Endometrium (tissue), 2 donors: Measurements from ENCODE around the gene RER1.

Source experiments
- FAIRE-seq: peaks from 2 replicates; lab custom pipeline; 2012; peaks lifted over from hg19 to GRCh38; lab: Jason Lieb, UNC
- donor health status: control.
- donor health status: control.

Gene RER1

DNA sequence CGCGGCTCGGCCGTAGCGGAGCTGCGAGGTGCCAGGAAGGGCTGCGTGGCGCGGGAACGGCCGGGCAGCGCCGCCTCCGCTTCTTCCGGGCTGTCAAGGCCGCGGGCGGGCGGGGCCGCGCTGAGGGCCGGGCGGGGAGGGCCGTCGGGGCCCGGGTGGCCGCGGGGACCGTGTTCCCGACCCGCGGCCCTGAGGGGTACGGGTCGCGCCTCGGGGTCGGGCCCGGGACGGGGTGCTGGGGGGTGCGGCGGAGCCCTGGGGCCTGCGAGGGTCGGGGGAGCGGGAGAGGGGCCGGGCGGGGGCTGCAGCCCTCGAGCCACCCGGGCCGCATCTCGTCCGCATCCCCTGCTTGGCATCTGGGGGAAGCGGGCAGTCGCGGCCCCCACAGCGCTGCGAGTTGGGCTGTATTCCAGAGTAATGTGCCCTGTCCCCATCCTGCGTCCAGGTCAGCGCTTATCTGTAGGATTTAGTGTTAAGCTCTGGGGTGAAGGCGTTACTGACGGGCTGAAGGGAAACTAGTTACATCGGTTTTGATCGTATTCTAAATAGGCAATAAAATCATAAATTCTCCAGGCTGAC lies 379 bp downstream of the RER1 start:
- no peak for FAIRE-seq

- no peak for FAIRE-seq
These were observed 1.0 kb downstream of the RER1 start for GRCh38 chr1:2392686-2393085.

- FAIRE-seq: no peak
These were observed 1.8 kb downstream of the RER1 start for GRCh38 chr1:2393471-2393877.

DNA sequence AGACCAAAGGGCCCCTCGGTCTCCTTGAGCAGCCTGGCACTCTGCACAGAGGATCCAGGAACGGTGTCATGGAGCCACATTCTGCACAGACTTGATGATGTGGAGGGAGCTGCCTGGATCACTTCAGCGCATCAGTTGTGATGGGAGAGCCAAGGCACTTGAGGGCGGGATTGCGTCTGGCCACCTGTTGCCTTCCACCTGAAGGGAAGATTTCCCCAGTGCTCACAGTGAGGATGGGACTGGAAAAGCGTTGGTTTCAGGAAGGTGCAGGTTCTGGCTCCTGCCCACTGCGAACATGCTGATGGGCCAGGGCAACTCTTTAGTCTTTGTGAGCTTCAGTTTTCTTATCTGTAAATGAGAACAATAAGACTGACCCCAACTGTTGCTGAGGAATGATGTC lies 2.6 kb downstream of the RER1 start:
- no peak for FAIRE-seq

- no peak for FAIRE-seq
These were observed 3.1 kb downstream of the RER1 start for GRCh38 chr1:2394761-2395160.

DNA sequence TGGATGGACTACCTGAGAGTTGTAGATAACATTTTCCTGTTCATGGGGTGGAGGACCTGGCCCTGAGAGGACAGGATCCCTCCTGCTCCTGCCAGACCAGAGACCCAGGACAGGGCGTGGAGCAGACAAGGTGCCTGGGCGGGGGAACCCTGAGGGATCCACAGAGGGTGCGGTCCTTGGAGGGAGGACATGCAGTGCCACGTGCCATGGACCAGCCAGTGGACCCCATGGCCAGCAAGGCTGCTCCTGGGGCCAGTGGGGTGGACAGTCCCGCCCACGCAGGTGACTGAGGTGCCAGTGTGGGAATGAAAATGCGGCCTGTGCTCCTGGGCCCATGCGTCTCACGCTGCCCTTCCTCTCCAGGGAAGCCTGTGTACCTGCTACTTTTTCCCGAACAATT lies 3.6 kb downstream of the RER1 start:
- no peak for FAIRE-seq

GRCh38 chr1:2396059-2396458 lies 4.4 kb downstream of the RER1 start:
- no peak for FAIRE-seq

- no peak for FAIRE-seq
These were observed 4.8 kb downstream of the RER1 start for GRCh38 chr1:2396476-2396875.

GRCh38 chr1:2397007-2397679 lies 5.5 kb downstream of the RER1 start:
- FAIRE-seq: no peak

DNA sequence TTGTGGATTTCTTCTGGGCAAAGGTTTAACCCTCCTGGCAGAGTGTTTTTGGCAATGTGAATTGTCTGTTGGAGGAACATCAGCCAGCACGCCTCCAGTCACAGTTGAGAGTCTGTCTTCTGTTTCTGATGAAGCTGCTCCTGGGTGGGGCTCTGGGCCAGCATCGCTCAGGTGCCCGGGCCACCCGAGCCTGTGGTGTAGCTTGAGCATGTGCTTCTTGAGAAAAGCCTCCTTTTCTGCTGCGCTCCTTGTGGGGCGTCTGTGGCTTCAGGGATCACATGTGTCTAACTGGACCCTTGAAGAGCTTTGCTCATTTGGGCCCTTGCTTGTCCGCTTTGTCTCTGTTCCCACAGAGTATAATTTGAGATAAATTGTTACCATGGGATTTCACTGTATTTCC lies 7.2 kb downstream of the RER1 start:
- FAIRE-seq: no peak

DNA sequence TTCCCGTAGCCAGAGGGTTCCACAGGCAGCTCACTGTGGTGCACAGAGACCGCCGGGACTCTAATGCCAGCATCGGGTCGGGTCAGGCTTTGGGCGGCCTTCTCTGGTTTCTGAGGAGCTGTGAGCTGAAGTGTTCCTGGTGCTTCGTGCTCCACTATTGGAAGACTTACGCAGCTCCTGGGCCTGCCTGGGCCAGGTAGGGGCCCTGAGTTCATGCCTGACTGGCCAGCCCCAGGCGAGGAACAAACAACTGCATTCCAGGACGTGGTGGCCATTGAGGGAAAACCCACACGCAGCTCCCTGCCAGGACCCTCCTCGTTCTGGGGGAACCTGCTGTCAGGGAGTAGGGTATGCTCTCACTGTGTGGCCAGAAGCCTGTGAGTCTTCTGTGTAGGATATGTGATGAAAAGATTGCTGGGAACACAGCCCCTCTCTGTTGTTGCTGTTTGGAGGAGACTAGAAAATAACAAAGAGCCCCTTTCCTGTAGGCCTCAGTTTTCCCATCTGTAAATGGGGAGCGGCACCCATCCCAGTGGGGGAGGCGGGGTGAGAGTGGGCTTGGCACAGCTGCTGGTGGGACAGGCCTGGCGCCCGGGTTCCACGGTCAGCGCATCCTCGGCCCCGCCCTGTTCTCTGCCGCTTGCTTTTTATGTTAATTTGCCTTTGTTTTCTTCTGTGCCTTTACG lies 8.4 kb downstream of the RER1 start:
- FAIRE-seq: no peak

DNA sequence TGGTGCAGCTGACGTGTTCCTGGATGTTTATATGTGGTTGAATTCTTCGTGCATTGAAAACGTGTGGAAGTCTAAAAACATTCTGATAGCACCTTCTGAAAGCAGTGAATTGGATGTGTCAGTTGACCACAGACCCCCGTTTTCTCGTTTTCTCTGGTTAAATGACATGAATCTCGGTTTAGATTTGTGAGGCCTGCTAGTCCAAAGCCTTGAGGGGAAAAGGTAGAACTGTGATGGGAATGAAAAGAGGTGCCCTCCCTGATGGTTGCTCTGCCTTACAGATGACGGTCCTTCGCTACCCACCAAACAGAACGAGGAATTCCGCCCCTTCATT lies 8.9 kb downstream of the RER1 start:
- no peak for FAIRE-seq

- no peak for FAIRE-seq
These were observed 9.5 kb downstream of the RER1 start for GRCh38 chr1:2400950-2401649.

- no peak for FAIRE-seq
These were observed 10.8 kb downstream of the RER1 start for GRCh38 chr1:2402420-2402819.

- no peak for FAIRE-seq
These were observed 11.6 kb downstream of the RER1 start for GRCh38 chr1:2403273-2403672.

DNA sequence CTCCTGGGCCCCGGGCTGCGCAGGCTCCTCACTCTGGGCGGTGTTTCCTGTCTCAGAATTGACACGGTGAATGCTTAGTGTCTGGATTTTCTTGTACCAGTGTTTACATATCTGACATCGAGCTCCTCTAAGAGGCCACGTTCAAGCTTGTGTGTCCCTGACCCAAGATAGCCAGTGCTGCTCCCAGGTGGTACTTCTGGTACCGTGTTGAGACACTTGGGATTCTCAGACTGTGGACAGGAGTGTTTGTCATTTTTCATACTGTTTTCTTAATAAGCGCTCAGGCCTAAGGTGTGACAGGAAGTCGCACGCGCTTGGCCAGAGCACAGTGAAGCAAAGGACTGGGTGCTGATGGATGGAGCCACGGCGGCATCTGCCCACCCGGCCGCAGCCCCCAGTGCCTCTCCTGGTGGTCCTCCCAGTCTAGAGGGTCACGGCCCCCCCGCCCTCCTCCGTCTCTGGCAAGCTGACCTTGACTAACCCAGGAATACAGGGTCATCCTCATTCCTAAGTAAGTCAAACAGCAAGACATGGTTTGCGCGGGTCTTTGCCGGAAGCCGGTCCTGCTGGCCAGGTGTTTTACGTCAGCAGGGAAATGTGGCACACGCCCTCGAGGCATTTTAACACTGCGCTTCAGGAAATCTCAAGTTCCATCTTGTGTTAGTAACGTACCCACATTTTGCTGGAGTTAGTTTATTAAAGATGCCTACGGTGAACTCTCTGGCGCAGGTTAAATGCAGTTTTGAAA lies 12.7 kb downstream of the RER1 start:
- FAIRE-seq: no peak

DNA sequence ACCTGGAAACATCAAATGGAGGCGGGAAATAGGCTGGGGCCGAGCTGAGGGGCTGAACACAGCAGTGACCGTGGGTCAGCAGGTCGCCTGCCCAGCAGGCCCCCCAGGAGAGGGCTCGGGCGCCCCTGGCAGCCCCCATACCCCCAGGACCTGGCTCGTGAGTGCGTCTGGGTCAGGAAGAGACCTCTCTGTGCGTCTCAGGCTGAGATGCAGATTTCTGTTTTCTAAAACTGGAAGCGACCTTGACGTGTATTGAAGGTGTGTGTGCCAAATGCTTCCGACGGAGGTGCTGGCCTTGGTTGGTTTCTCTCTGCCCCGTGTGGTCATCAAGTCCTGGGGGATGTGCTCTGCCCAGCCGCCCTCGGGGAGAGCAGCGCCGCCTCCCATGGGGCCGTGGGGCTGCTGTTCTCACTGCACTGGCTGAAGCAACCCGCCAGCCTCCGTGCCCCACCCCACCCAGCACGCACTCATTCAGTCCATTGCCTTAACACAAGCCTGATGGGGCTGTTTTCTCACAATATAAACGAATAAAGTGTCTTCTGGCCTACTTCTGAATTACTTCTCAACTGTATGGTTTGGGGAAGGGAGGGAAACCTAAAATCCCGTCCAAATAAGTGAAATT lies 13.4 kb downstream of the RER1 start:
- no peak for FAIRE-seq

DNA sequence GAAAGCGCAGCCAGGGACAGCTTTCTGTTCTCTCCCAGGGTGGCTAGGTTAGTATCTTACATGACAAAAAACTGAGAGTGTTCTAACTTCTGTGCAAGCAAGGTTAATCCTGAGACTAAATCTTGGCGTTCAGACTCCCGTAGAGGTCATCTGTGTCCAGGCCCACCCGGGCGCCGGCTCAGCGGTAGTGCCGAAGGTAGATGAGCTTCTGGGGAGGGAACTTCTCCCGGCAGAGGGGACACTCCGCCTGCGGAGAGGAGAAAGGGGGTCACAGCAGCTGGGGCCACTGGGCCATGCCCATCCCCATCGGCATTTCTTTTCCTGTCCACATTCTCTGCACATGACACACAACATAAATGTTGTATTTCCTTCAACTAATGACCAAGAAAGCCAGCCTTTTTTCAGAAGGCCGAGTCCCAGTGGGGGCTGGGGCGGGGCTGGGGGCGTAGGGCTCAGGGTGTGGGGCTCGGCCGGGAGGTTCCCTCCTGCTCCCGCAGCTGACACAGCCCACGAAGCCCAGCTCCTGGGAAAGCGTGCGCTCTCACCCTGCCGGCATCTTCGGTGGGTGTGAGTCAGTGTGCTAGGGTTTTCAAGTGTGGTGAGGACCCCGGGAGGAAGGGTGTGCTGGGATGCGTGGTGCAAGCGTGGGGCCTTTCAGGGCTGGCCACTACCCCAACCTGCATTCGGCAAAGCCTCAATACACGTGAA lies 14.1 kb downstream of the RER1 start:
- no peak for FAIRE-seq

GRCh38 chr1:2406451-2407041 lies 14.9 kb downstream of the RER1 start:
- no peak for FAIRE-seq

DNA sequence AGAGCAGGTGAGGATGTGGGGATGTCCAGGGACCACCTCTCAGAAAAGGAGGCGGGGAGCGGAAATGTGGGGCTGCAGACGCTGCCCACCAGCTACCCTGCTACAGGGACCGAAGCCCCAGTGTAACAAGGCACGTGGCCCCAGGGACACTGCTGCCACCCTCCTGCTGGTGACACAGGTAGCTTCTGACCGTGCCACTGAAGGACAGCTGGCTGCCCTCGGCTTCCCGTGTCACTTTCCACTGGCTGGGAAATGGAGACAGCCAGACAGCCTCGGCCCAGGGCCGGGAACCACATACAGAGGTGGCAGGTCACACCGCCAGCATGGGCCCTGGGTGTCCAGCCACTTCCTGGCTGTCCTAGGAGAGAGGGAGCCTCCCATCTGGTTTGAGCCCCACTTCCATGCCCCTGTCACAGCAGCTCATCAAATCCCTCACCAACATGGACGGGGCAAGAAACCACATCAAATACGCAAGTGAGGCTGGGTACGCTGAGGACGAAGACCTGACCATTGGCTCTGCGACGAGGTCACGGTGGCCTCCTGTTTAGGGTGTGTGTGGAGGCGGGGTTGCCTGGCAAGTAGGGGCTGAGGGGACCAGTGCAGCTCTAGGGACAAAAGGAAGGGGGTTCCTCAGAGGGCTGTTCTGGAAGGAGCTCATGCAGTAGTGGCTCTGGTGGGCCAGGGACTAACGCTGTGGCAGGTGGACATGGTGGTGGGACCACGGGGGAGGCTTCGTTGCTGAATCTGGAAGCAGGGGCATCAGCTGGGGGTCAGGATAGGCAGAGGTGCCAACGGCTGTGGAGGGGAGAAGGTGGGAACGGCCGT lies 15.7 kb downstream of the RER1 start:
- no peak for FAIRE-seq
